Endothelial cell of umbilical vein (primary cell): Measurements from ENCODE around the gene PAPPA. TPM values are rescaled to one million over a fixed set of nuclear protein-coding genes. Genes with fewer than 3 reads are reported as not detected.

ENCODE experiments used
- BruUV-seq: library from RNA; stranded (reverse); fragments of 400-500 nt; replicated peaks from 2 replicates; lab custom pipeline; 2021; lab: Mats Ljungman, UMichigan
- CTCF ChIA-PET: fragments of 300-600, 350-600 bp; sonication (Branson Sonifier 250); formaldehyde crosslinking; loops from one replicate; lab custom pipeline; 2021; ENCODE audit warnings: antibody characterized with exemption, inconsistent platforms; lab: Charles Lee
- POLR2A ChIA-PET: fragments of 300-600, 350-600 bp; sonication (Branson Sonifier 250); formaldehyde crosslinking; loops from one replicate; lab custom pipeline; 2021; ENCODE audit warnings: antibody characterized with exemption, inconsistent platforms; lab: Charles Lee
- DNase-seq: peaks from one replicate; pipeline ENCODE4 v3.0.0-alpha.2; 2011; ENCODE audit warnings: low read depth, low spot score
- FAIRE-seq: peaks from 2 replicates; lab custom pipeline; 2011; peaks lifted over from hg19 to GRCh38; lab: Jason Lieb, UNC
- H2AFZ ChIP-seq: 2 replicates; pipeline ENCODE4 v1.6.0; 2012; ENCODE audit warnings: low read depth, low read length, control low read depth, inconsistent platforms
- H3K27ac ChIP-seq: 2 replicates; pipeline ENCODE4 v1.5.1; 2011; ENCODE audit warnings: low read depth, mild to moderate bottlenecking, control low read depth, low read length, moderate library complexity; ENCODE audit not compliant: insufficient read depth
- H3K27me3 ChIP-seq, 2 experiments: 2 replicates each; pipeline versions ENCODE4 v1.6.0 to v1.6.1; 2011; ENCODE audit warnings: low read length in 2 of 2, mixed read lengths in 1 of 2; ENCODE audit not compliant: control insufficient read depth in 2 of 2, insufficient read depth in 2 of 2
- H3K36me3 ChIP-seq, 2 experiments: 2 replicates in 1 of 2; 3 replicates in 1 of 2; pipeline ENCODE4 v1.5.1; 2011; ENCODE audit warnings: low read length in 2 of 2, mild to moderate bottlenecking in 1 of 2, moderate library complexity in 1 of 2; ENCODE audit not compliant: control insufficient read depth in 2 of 2, insufficient read depth in 2 of 2; ENCODE audit errors: extremely low read depth in 1 of 2
- H3K4me1 ChIP-seq: 3 replicates; pipeline ENCODE4 v1.5.1; 2011; ENCODE audit warnings: mild to moderate bottlenecking, low read length; ENCODE audit not compliant: control insufficient read depth, insufficient read depth; ENCODE audit errors: extremely low read depth
- H3K4me2 ChIP-seq: 2 replicates; pipeline ENCODE4 v1.6.1; 2011; ENCODE audit warnings: low read length, control low read depth, mixed read lengths; ENCODE audit not compliant: insufficient read depth
- H3K4me3 ChIP-seq, 3 experiments: fragments of 200-600 bp in 1 of 3; sonication (generic), shearing (Covaris generic) in 1 of 3; replicated peaks in 1 of 3; 2 replicates each; pipeline ENCODE4 v1.5.1; 2011 to 2016; ENCODE audit warnings: control low read depth in 3 of 3, low read length in 3 of 3, mild to moderate bottlenecking in 2 of 3, inconsistent platforms in 1 of 3, low read depth in 1 of 3, moderate library complexity in 1 of 3; ENCODE audit not compliant: insufficient read depth in 1 of 3
- H3K79me2 ChIP-seq: 2 replicates; pipeline ENCODE4 v1.6.0; 2012; ENCODE audit warnings: low read length, inconsistent platforms; ENCODE audit not compliant: control insufficient read depth, insufficient read depth
- H3K9ac ChIP-seq: replicated peaks from 2 replicates; pipeline ENCODE3; 2011; ENCODE audit warnings: low read length, control low read depth; ENCODE audit not compliant: insufficient read depth; ENCODE audit errors: extremely low read depth
- H3K9me1 ChIP-seq: replicated peaks from 3 replicates; pipeline ENCODE4 v1.6.0; 2011; ENCODE audit warnings: mild to moderate bottlenecking, low read length; ENCODE audit not compliant: control insufficient read depth, insufficient read depth; ENCODE audit errors: extremely low read depth
- H3K9me3 ChIP-seq: replicated peaks from 2 replicates; pipeline ENCODE4 v1.5.1; 2012; ENCODE audit warnings: low read length, inconsistent platforms; ENCODE audit not compliant: control insufficient read depth, insufficient read depth
- H4K20me1 ChIP-seq: replicated peaks from 2 replicates; pipeline ENCODE3; 2011; ENCODE audit warnings: mild to moderate bottlenecking, low read length; ENCODE audit not compliant: control insufficient read depth, insufficient read depth; ENCODE audit errors: extremely low read depth
- CTCF ChIP-seq, 2 donors: IDR thresholded peaks; 1 replicate in 1 of 2; 2 replicates in 1 of 2; pipeline ENCODE4 v1.5.1; 2011; ENCODE audit warnings: low read length in 2 of 2, mild to moderate bottlenecking in 2 of 2, moderate library complexity in 2 of 2, control low read depth in 1 of 2, inconsistent platforms in 1 of 2, low read depth in 1 of 2; ENCODE audit not compliant: insufficient read depth in 1 of 2; ENCODE audit errors: extremely low read depth in 1 of 2
- EZH2 ChIP-seq: IDR thresholded peaks from 2 replicates; pipeline ENCODE4 v1.6.1; 2012; ENCODE audit warnings: borderline replicate concordance, low read depth, mild to moderate bottlenecking, moderate library complexity, low read length, inconsistent platforms; ENCODE audit not compliant: severe bottlenecking
- FOS ChIP-seq: IDR thresholded peaks from 2 replicates; pipeline ENCODE4 v1.6.1; 2011; ENCODE audit warnings: mild to moderate bottlenecking, low read length, moderate library complexity, borderline replicate concordance; ENCODE audit not compliant: insufficient read depth
- GATA2 ChIP-seq: IDR thresholded peaks from 2 replicates; pipeline ENCODE4 v1.7.0; 2011; ENCODE audit warnings: low read depth, mild to moderate bottlenecking, moderate library complexity, mixed read lengths, low read length; ENCODE audit not compliant: insufficient read length, insufficient read depth
- JUN ChIP-seq: IDR thresholded peaks from 2 replicates; pipeline ENCODE4 v1.6.1; 2011; ENCODE audit warnings: borderline replicate concordance, low read depth; ENCODE audit not compliant: insufficient read length, insufficient read depth
- MAX ChIP-seq: IDR thresholded peaks from 2 replicates; pipeline ENCODE4 v1.6.1; 2011; ENCODE audit not compliant: insufficient read depth, insufficient read length
- MYC ChIP-seq: IDR thresholded peaks from one replicate; pipeline ENCODE4 v1.6.1; 2011; ENCODE audit warnings: mild to moderate bottlenecking, low read depth, low read length
- POLR2A ChIP-seq: IDR thresholded peaks from 2 replicates; pipeline ENCODE4 v1.6.1; 2012; ENCODE audit warnings: low read depth, mild to moderate bottlenecking, control low read depth, low read length
- POLR2AphosphoS5 ChIP-seq: IDR thresholded peaks from 2 replicates; pipeline ENCODE4 v1.6.1; 2012; ENCODE audit warnings: low read depth, mild to moderate bottlenecking, control low read depth, low read length, moderate library complexity; ENCODE audit not compliant: insufficient read depth
- dilution Hi-C: fragments of 300-500 bp; cut with MboI; formaldehyde crosslinking; loops from one replicate; pipeline ENCODE4 v1.15.0; 2019; ENCODE audit warnings: low sequenced_read_pairs; ENCODE audit not compliant: extremely low pct_ligation_motif_present
- intact Hi-C: fragments of 100-400 bp; cut with micrococcal nuclease; formaldehyde crosslinking; loops from one replicate; pipeline ENCODE4 v1.10.0; 2022
- polyA plus RNA-seq, 4 experiments: library from polyadenylated mRNA; depleted of rRNA in 3 of 4; stranded (reverse) in 3 of 4; unstranded in 1 of 4; fragments of >200 nt; gene quantifications; 2 replicates each; pipeline versions ENCODE4 v1.2.1 to v1.2.3, GENCODE V29; 2011 to 2012; ENCODE audit warnings: missing spikeins in 1 of 4
- total RNA-seq: library from RNA; stranded (reverse); gene quantifications from 2 replicates; pipeline ENCODE4 v1.2.3, GENCODE V29; 2021

PAPPA gene
- total and polyA plus RNA-seq, 2 donors (not counting 3 experiments of a cell fraction or from before 2014, with no cell fraction given), result 0.13 to 0.41 TPM

- intact Hi-C loops (no loop called here), dilution Hi-C loops (no loop called here)
- TF ChIP-seq JUN (no peak), GATA2 (no peak), POLR2AphosphoS5 (no peak), CTCF (IDR thresholded peaks at IDR 0.05; ENCODE audit: extremely low read depth in 1 of 2, insufficient read depth in 1 of 2, low read depth in 1 of 2, low read length in 2 of 2) (no peak), FOS (no peak), MAX (no peak), EZH2 (no peak), POLR2A (no peak), MYC (no peak)
- Histone ChIP-seq H3K27me3 (no peaks in the 10 kb centered on the region), H4K20me1 (no peaks in the 10 kb centered on the region), H3K9me1 (no peaks in the 10 kb centered on the region), H2AFZ (no peak overlapping the region), H3K4me2 (no peak overlapping the region), H3K9me3 (no peaks in the 10 kb centered on the region), H3K4me3 (no peak overlapping the region), H3K79me2 (no peaks in the 10 kb centered on the region), H3K27ac (no peak overlapping the region), H3K4me1 (no peaks in the 10 kb centered on the region), H3K36me3 (no peaks in the 10 kb centered on the region), H3K9ac (no peak overlapping the region)
- ChIA-PET CTCF (no interaction called here), POLR2A (no interaction called here)
- FAIRE-seq (no peak), DNase-seq (no peak)
- no TSS peak for BruUV-seq
These were observed 20.4 kb upstream of the PAPPA start for GRCh38 chr9:116133163-116133562.
